ENCODE results near the gene OR6V1. TPM values are rescaled to one million over a fixed set of nuclear protein-coding genes. Genes with fewer than 3 reads are reported as not detected.

Gene OR6V1
- total RNA-seq, 1 experiment from 2014 or later, result not detected

GRCh38 chr7:143027032-143027431 lies 25.1 kb upstream of the OR6V1 start, which contains the start of gene OR9A2:
TSS of gene OR9A2 (minus strand) at chr7:143027132. CDS start at chr7:143027132, 0 bp downstream.
- Histone ChIP-seq H3K4me1 (ENCODE audit: insufficient read depth, low read length, poor library complexity, severe bottlenecking) (no peaks in the 10 kb centered on the region), H3K9me3 (ENCODE audit: low read depth, low read length, poor library complexity, severe bottlenecking) (no peaks in the 10 kb centered on the region), H3K27me3 (replicated peaks; ENCODE audit: insufficient read depth, low read depth, low read length, poor library complexity) (peaks cover 39% of the 10 kb centered on the region), H3K36me3 (ENCODE audit: insufficient read depth, low read length, poor library complexity, severe bottlenecking) (no peaks in the 10 kb centered on the region), H3K27ac (ENCODE audit: low read depth, low read length, poor library complexity, severe bottlenecking) (no peak within 1 kb of the TSS), H3K4me3 (ENCODE audit: low read depth, low read length, poor library complexity, severe bottlenecking) (no peak within 1 kb of the TSS)
- TF ChIP-seq EZH2 (IDR thresholded peaks at IDR 0.05; ENCODE audit: borderline replicate concordance, low read depth, low read length, poor library complexity, severe bottlenecking), result no peak
- TF ChIP-seq, protein P1, sequence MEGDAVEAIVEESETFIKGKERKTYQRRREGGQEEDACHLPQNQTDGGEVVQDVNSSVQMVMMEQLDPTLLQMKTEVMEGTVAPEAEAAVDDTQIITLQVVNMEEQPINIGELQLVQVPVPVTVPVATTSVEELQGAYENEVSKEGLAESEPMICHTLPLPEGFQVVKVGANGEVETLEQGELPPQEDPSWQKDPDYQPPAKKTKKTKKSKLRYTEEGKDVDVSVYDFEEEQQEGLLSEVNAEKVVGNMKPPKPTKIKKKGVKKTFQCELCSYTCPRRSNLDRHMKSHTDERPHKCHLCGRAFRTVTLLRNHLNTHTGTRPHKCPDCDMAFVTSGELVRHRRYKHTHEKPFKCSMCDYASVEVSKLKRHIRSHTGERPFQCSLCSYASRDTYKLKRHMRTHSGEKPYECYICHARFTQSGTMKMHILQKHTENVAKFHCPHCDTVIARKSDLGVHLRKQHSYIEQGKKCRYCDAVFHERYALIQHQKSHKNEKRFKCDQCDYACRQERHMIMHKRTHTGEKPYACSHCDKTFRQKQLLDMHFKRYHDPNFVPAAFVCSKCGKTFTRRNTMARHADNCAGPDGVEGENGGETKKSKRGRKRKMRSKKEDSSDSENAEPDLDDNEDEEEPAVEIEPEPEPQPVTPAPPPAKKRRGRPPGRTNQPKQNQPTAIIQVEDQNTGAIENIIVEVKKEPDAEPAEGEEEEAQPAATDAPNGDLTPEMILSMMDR (conservative IDR thresholded peaks at IDR 0.05; ENCODE audit: low read depth, low read length), result no peak
- intact Hi-C loops (cut with micrococcal nuclease; ENCODE audit: unreplicated experiment), result no loop called here
- DNase-seq (ENCODE audit: low spot score), result no peak
- no TSS peak for BruUV-seq (replicated peaks)
- ChIA-PET CTCF (interaction anchor here (0.6 kb wide), 1 partner anchor 133 kb away, joined by 7 read pairs; no protein-coding TSS in a partner anchor), POLR2A (ENCODE audit: low non-redundant PET) (no interaction called here)

GRCh38 chr7:143027683-143028082 lies 24.5 kb upstream of the OR6V1 start:
- peaks cover 39% of the 10 kb centered on the region for H3K27me3 ChIP-seq (replicated peaks; ENCODE audit: insufficient read depth, low read depth, low read length, poor library complexity)
- H3K4me1 ChIP-seq (ENCODE audit: insufficient read depth, low read length, poor library complexity, severe bottlenecking), result no peaks in the 10 kb centered on the region
- no TSS peak for BruUV-seq (replicated peaks)
- intact Hi-C loops (cut with micrococcal nuclease; ENCODE audit: unreplicated experiment), result no loop called here
- no peak for DNase-seq (ENCODE audit: low spot score)
- no peaks in the 10 kb centered on the region for H3K36me3 ChIP-seq (ENCODE audit: insufficient read depth, low read length, poor library complexity, severe bottlenecking)
- H3K27ac ChIP-seq (ENCODE audit: low read depth, low read length, poor library complexity, severe bottlenecking), result no peak overlapping the region
- H3K4me3 ChIP-seq (ENCODE audit: low read depth, low read length, poor library complexity, severe bottlenecking), result no peak overlapping the region
- no peaks in the 10 kb centered on the region for H3K9me3 ChIP-seq (ENCODE audit: low read depth, low read length, poor library complexity, severe bottlenecking)
- ChIA-PET CTCF (interaction anchor here (0.6 kb wide), 1 partner anchor 134 kb away, joined by 7 read pairs; no protein-coding TSS in a partner anchor), POLR2A (ENCODE audit: low non-redundant PET) (no interaction called here)
- TF ChIP-seq, protein P1 (conservative IDR thresholded peaks at IDR 0.05; ENCODE audit: low read depth, low read length), result no peak
- no peak for TF ChIP-seq EZH2 (IDR thresholded peaks at IDR 0.05; ENCODE audit: borderline replicate concordance, low read depth, low read length, poor library complexity, severe bottlenecking)

DNA sequence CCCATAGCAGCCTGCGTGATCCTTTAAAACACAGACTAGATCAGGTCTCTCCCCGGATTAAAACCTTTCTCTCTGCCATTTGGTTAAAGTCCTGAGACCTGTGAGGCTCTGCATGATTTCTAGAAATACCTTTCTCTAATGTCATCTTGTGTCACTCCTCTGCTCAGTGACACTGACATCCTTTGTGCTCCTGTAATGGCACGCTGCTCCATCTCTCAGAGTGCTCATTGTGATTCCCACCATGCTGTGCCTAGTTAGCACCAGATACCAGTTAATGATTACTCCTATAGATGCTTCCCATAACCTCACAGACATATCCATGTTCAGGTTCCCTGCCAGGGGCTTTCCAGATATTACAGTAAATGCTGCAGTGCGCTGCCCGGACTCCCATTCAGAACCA lies 13.5 kb upstream of the OR6V1 start:
- POLR2A ChIA-PET (ENCODE audit: low non-redundant PET), result no interaction called here
- no peaks in the 10 kb centered on the region for H3K9me3 ChIP-seq (ENCODE audit: low read depth, low read length, poor library complexity, severe bottlenecking)
- no TSS peak for BruUV-seq (replicated peaks)

More for the DNA sequence above, 13.5 kb upstream of the OR6V1 start:
- Histone ChIP-seq H3K36me3 (ENCODE audit: insufficient read depth, low read length, poor library complexity, severe bottlenecking) (no peaks in the 10 kb centered on the region), H3K27ac (ENCODE audit: low read depth, low read length, poor library complexity, severe bottlenecking) (no peak overlapping the region), H3K4me3 (ENCODE audit: low read depth, low read length, poor library complexity, severe bottlenecking) (no peak overlapping the region), H3K4me1 (ENCODE audit: insufficient read depth, low read length, poor library complexity, severe bottlenecking) (no peaks in the 10 kb centered on the region), H3K27me3 (replicated peaks; ENCODE audit: insufficient read depth, low read depth, low read length, poor library complexity) (peaks cover 6% of the 10 kb centered on the region)
- no peak for TF ChIP-seq EZH2 (IDR thresholded peaks at IDR 0.05; ENCODE audit: borderline replicate concordance, low read depth, low read length, poor library complexity, severe bottlenecking)
- TF ChIP-seq, protein P1 (conservative IDR thresholded peaks at IDR 0.05; ENCODE audit: low read depth, low read length), result no peak
- intact Hi-C loops (cut with micrococcal nuclease; ENCODE audit: unreplicated experiment), result no loop called here
- no peak for DNase-seq (ENCODE audit: low spot score)
- CTCF ChIA-PET, result no interaction called here

Data from A673 (cell line).